ENCODE results near the gene UNC5C.

Gene UNC5C

DNA sequence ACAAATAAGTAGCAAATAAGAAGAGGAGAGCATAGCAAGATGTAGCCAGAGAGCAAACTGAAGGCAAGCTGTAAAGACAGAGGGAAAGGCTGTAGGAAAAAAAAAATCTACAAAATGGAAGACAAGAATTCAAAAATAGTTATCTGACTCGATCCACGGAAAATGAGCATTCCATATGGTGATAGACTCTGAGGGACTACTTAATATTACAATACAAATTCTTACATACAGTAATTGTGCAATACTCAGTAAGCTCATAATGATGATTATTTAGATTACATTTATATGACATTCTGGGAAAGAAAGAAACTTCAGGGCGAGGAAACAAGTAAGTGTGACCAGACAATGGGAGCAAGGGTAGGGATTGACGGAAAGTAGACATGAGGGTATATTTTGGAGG lies 102.6 kb downstream of the UNC5C start:
- no peak for DNase-seq

DNA sequence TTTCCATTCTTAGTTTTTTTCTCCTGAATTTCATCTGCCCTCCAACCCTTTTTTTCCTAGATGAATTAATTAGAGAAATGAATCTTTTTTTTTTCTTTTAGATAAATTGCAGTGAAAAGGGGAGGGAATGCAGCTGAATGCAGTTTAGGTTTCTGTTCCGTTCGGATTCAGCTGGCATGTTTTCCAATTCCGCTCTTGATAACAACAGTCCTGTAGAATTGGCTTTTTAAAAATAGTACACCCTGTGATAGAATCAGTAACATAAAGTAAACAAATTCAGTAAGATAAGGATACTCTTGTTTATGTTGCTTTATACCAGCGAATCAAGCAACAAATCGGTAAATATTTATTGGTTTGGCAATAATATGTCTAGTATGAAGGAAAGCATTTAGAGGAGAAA lies 103.5 kb downstream of the UNC5C start:
- DNase-seq, result no peak

DNA sequence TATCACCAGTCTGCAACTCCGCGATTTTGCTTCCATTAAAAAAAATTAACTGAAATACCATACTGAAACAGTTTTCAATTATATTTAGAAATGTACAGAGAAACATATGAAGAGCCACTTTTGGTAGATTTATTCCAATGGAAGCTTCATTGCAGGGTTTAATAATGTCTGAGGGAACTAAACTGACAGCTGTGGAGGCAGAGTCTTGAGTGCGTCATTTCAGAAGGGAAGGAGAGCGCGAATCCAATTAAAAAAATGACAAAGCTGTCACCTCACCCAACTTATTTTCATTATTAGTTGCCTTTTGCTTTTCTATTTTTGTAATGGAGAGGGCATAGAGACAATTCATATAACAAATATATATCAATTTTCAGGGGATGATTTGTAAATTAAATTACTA lies 104.0 kb downstream of the UNC5C start:
- DNase-seq, result no peak

DNA sequence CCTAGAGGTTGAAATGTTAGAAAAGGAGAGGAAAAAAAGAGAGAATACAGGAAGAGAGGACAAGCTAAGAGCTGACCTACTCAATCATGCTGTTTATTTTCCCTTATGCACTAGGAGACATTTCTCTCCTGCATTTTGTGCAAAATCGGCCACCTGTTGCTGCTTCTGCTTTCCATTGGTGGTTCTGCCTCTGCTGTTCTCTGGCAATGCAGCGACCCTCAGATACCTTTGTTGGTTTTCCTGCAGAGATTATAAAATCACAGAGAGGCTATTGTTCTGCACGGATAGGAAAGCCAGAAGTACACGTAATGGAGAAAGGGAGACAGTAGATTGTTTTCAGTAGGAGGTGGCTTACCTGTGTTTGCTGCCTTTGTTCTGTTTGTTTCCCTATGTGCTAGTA lies 108.9 kb downstream of the UNC5C start:
- no peak for DNase-seq

DNA sequence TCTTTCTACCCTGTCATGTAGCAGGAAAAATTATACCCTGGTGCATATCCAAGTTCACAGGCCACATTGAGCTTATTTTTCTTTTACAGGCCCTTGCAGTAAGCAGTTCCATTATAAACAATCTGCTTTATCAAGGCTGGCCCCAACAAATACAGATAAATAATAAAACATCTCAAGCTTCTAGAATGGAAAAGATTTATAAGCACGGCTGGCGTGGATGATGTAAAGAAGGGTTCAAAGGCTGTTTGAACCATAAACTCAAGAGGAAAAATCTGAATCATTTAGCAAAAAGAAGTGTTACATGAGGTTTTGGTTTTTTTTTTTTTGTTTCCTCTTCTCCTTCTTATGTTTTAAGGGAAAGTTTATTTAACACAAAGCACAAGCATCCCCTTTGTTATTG lies 109.7 kb downstream of the UNC5C start:
- no peak for DNase-seq

DNA sequence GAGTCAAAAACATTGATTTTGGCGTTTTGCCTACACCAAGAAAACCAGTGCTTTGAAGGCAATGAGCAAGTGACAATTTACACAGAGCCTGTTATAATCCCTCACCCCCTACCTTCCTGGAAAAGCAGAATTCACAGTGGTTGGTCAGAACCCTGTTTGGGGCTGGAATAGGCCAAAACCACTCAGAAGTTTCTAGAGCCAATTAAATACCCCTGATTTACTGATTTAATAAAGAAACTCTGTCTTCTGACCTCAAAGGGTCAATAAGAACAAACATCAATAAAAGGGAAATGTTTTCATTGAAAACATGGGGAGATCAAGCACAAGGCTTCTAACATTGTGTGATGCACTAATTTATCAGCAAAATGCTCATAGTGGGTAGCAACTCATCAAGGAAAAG lies 116.3 kb downstream of the UNC5C start:
- no peak for DNase-seq

DNA sequence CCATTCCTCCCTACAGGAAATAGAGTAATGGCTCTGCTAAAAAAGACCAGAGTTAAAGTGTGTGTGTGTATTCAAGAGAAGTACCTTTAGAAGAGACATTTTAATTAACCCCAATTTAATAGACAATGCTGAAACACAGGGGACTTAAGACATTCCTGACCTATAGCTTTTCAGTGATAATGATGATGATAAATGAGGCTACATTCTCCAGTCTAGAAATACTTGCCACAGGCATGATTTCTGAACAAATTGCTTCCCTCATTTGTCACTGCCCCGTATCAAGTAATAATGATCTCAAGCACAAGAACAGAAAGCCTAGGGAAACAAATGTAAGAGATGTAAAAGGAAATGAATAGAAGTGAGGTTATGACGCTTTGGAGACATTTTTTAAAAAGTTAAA lies 117.1 kb downstream of the UNC5C start:
- DNase-seq, result no peak

DNA sequence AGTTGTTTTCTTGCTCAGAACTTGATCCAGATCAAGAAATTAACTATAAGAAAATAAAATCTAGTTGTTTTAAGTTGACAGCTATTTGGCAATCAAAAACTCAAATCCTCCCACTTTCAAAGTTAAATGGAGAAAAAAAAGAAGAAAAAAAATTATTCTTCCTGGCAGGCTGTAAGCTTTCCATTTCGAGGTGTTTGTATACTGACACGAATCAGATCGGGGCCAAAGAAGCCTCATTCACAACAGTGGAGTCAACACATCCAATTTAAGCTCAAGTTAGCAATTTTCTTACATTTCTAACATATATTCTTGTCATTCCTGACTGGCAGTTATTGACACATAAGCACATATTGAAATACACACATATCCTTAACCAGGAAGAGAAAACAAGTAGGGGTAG lies 119.4 kb downstream of the UNC5C start:
- no peak for DNase-seq

DNA sequence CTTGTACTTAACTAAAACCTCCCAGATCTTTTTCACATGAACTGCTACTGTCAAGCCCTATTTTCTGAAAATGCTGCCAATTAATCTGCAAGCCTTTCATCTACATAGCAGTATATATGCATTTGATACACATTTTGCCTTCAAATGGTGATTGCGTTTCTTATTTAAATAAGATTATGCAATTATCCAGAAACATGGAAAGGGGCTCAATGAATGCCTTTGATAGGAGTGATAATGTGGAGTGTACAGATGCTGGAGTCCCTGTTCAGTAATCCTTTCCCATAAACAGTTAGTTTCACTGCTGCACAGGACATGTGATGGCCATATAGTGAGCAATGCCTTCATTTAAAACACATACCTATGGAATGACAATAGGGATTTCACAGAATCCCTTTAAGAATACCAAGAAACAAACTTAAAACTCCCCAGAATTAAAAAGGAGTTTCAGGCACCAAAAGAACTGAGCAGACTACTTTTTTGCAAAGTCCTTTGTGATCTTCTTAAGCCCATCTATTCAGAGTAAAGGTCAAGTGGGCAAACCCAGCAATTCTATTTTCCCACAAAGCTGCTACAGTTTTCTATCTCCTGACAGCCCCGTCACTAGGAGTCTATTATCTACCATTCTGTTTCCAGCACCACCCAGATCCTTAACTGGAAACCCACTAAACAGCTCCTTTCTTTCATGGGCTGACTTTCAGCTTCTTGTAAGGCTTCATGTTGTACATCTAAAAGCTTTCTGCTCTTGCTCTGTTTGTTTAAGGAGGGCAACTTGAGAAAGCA lies 120.3 kb downstream of the UNC5C start:
- no peak for DNase-seq

DNA sequence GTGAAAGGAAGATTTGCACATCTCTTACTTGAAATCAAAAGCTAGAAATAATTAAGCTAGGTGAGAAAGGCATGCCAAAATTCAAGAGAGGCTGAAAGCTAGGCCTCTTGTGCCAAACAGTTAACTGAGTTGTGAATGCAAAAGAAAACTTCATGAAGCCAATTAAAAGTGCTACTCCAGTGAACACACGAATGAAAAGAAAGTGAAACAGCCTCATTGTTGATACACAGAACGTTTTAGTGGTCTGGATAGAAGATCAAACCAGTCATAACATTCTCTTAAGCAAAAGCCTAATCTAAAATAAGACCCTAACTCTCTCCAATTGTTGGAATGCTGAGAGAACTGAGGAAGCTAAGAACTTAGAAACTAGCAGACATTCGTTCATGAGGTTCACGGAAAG lies 122.3 kb downstream of the UNC5C start:
- DNase-seq, result no peak

DNA sequence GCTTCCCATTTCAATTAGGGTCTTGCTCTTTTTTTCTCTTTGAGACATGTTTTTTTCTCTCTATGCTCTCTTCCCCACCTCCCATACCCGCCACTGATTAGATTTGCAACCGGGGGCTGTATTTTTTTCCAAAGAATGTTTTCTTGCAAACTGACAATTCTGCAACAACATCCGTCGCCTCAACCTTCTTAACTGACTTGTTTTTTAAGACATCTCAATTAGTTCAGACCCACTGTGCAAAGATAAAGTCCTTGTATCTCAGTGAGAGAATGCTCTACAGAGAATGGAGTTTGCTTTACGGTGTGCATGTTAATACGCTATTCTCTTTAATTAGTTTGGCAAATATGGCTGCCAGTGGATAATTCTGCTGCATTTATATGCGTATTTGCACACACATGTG lies 126.3 kb downstream of the UNC5C start:
- DNase-seq, result no peak

DNA sequence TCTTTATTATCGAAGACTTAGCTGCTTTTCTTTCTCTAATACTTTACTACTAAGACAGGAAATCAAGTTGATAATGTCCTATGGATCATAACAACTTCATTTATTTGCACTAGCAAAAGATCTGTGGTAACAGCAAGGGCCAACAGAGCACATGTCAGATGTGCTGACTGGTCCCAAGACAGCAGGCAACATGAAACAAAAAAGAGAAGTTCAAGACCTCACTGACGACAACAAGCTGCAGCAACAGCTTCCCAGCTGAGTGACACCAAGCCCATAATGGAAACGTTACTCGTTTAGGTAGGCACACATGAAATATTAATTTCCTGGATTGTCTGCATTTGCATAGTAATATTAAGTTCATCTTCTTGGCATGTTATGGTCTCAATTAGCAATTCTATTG lies 126.9 kb downstream of the UNC5C start:
- DNase-seq, result no peak

DNA sequence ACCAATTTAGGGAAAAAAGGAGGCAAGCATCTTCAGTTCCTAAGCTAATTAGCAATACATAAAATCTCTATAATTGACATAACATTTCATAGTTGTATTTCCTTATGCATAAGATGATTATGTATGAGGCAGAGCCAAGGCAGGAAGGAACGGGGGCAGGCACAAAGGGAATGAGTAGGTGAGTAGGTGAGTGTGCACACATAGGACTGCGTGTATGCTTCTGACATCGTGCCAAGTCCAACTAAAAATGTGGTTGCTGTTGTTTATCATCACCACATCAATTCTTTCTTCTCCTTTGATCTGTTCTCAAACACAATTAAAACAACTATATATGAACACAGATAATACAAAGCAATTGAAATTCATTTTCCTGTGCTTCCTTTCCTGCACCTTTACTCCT lies 131.2 kb downstream of the UNC5C start:
- no peak for DNase-seq

DNA sequence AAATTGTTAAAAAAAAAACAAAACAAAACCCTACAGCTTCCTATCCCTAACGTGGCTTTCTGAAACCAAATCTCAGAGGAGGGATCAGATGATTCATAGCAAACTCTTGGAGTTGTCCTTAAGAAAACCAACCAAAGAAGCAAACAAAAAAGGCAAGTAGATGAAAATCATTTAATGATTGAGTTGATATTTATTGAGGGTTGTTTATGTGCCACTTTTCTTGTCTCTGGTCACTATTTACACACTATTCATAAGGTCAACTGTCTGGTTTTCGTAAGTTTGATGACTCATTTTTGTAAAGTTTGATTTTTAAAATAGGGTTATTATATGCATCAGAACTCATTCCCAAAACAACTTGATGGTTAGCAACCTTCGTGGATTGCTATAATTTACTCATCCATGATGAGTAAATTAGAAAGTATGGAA lies 133.4 kb downstream of the UNC5C start:
- DNase-seq, result no peak

DNA sequence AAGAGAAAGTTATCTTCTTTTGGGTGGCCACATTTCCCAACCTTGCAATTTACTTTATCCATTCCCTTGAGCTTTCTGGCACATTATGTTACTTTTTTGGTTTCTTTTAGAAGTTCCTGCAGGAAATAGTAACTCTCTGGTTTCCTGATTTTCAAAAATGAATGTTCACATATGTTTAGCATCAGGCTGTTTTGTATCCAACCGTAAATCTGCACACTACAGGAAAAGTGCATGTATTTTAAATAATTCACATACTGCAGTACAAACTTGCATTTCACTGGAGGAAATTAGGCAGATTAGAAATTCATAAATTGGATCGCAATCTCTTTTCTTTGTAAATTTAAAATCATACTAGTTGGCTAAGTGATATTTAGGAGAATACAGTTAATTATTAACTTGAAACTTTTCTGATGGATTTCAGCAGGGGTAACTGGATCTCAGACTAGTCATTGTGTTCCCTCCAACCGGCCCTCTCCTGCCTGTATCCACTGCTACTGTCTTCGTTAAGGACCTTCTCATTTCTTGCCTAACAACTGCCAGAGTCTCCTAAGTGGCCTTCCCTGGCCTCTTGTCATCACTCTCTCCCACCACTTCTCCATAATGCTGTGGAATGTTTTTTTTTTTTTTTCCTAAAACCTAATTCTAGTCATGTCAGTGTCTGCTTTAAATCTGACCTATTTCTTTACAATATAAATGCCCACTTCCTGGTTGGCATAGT lies 137.2 kb downstream of the UNC5C start:
- no peak for DNase-seq

DNA sequence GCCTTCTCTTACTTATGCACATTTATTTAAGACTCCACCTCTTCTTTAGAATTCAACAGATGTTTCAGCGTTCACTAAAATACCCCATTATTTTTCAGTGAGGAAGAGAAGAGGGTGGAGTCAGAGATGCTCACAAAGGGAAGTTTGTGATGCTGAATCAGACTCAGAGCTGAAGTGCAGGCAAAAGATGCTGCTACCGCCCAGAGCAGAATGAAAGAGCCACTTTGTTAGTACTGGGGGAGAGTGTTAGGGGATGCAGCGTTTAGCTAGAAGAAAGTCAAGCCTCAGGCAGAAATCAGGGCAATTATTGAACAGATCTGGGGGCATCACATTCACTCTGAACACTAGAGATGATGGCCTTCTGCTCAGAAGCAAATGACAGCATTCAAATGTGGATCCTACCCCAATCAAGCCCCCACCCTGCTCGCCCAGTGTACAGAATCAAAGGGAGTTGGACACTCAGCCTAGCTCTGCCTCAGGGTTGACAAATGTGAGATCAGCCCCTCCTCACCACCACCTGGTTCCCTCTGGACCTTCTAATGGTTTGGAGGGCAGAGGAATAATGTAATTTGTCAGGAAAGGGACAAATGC lies 138.3 kb downstream of the UNC5C start:
- DNase-seq, result no peak

DNA sequence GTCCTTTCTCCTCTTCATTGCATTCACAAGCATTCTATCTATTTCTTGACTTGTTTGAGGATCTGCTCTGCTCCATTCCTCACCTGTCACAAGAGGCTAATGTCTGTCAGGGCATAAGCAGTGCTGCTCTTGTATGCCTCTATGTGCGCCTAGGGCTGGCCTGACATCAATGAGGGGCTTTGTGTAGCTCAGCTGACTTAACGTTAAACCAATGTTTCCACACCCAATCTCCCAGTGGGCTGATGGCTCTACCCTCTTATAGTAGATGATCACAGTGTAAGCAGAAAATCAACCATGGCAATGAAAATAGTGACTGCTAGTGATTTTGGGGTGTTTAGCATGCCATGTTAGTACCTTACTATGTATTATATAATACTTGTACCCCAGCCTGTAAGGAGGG lies 139.0 kb downstream of the UNC5C start:
- DNase-seq, result no peak

DNA sequence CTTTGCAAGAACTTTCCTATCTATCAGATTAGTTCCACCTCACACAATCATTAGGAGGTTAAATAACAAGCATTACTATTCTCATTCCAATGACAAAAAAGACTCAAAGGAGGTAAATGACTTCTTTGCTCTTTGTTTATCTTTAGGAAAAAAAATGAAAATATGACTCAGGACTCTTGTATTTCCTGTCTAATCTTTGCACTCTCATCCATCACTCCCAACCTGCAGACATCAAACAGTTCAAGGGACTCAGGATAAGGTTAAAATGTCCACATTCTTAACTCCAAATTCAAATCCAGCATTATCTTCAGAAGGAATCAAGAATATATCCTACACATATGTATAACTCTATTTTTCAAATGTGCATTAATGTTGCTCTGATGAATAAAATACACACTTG lies 139.6 kb downstream of the UNC5C start:
- DNase-seq, result no peak

DNA sequence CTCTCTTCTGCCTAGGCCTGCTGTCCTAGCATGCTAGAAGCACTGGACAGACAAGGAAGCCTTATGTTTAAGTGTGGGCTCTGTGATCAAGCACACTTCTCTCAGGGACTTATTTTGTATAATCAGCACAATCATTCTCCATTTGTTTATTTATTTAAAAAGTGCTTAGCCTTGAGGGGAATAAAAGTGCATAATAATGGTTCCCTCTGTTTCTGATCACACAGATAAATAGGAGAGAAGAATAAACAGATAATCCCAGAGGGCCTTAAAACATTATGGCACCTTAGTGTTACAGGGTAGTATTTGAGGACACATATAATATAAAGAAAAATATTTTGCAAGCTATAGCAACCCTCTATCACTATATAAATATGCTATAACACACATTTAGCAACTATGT lies 146.5 kb downstream of the UNC5C start:
- DNase-seq, result no peak

DNA sequence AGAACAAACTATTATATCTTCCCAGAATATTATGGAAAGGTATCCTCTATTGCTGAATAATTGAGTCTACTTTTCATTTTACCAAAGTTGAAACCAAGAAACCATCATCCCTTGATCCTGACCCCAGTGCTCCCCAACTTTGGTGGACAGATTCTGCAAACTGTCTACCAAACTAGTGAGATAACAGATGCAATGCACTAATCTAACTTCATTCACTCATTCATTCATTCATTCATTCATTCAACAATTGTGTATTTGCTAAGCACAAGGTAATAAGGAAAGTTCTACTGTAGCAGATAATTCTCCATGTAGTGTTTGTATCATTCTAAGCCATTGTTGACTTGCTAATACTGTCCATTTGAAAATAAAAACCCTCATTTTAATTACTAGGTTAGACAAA lies 150.6 kb downstream of the UNC5C start:
- no peak for DNase-seq

DNA sequence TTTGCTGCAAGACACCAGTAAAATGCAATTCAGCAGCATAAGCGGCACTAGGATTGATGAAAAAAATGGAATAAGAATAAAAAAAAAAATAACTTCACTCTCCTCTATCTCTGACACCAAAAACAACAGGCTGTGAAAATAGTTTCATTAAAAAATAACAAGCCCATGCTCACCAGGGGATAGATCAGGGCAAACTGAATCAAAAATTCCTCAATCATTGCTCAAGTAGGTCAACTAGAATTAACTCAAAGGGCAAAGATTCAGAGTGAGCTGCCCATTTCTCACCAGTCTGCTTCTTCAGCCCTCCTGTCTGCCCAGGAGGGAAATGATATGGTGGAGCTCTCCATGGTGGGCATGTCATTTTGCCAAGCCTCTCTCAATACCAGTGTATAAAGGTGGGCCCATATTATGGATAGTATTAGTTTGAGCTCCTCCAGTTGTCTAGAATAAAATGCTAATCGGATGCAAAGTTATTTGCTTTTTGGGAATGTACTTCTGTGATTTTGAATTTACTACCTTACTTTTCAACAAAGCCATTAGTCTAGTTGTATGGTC lies 153.9 kb downstream of the UNC5C start:
- DNase-seq, result no peak

DNA sequence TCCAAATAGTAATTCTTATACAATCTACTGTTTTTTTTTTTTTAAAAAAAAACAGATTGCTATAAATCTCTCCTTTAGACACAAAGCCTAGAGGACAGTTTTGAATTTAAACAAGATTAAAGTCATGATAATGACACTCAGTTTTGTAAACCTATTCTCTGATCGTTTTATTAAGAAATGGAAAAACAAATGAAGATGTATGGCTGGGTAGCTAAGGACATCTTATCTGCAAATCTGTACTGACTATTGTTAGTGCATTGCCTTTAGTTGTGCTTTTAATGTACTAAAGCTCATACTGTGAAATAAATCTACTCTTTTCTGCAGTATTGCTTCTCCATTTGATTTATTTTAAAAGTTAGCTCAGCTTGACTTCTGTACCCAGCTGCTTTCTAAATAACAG lies 155.0 kb downstream of the UNC5C start:
- DNase-seq, result no peak

DNA sequence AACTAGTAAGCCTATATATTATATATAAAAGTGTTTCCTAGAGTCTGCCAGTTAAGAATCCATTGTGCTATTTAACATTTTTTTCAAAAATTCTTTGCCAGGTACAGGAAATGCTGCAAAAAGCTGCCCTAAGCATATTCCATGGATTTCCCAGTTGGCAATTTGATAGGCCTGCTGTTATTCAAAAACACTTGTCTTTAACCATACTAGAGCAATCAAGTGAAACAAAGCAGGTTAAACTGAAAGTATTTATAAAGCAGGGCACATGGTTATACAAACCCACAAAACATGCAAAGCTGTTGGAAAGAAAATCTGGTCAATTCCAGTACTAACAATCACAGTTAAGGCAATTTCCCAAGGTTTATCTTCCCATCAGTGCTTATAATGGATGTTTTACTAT lies 159.9 kb downstream of the UNC5C start:
- no peak for DNase-seq

DNA sequence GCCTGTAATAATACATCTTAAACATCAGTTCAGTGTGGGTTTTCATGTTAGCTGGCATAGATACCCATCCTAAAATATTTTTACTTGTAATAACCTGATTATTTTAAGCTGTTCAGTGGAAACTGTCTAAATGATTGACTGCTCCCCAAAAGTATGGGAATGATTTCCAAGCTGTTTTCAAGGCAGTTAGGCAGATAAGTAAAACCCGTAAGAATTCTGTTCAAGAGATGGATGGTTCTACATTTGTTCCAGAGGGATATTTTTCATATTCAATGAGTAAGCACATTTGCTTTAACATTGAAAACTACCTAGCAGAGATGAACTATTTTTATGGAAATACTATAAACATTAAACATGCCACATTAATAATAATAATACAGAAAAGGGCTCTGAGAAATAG lies 161.1 kb downstream of the UNC5C start:
- no peak for DNase-seq
